Natural killer cell treated with Interleukin-12 subunit alpha and Interleukin-12 subunit beta and Interleukin-15 and Interleukin-18, amount 100 ng/mL, for 72 hours (primary cell): ENCODE measurements around the gene ASB8. TPM values are rescaled to one million over a fixed set of nuclear protein-coding genes. Genes with fewer than 3 reads are reported as not detected.

Experiments used
- ATAC-seq, 2 donors: fragments of 150-1000 bp; cut with Tn5 transposase in 1 of 2; sonication (Bioruptor Pico), chemical (Tn5 transposase) in 1 of 2; 2 replicates each; pipeline ENCODE4 v1.10.0; 2021
- DNase-seq: peaks from one replicate; pipeline ENCODE4 v3.0.0; 2022; ENCODE audit warnings: low spot score
- H3K27ac Mint-ChIP-seq, 2 donors: 1 replicate in 1 of 2; 2 replicates in 1 of 2; pipeline ENCODE4 v1.8.0; 2022; ENCODE audit warnings: mixed read lengths in 2 of 2, mild to moderate bottlenecking in 1 of 2, moderate library complexity in 1 of 2
- H3K27me3 Mint-ChIP-seq, 2 donors: 1 replicate in 1 of 2; 2 replicates in 1 of 2; pipeline ENCODE4 v1.8.0; 2022; ENCODE audit warnings: mixed read lengths in 2 of 2
- H3K36me3 Mint-ChIP-seq: one replicate; pipeline ENCODE4 v1.8.0; 2022; ENCODE audit warnings: mixed read lengths
- H3K4me1 Mint-ChIP-seq, 2 donors: 1 replicate in 1 of 2; 2 replicates in 1 of 2; pipeline ENCODE4 v1.8.0; 2022; ENCODE audit warnings: low read depth in 2 of 2, mixed read lengths in 2 of 2, mild to moderate bottlenecking in 1 of 2
- H3K4me3 Mint-ChIP-seq: one replicate; pipeline ENCODE4 v1.8.0; 2022; ENCODE audit warnings: mixed read lengths
- H3K9me3 Mint-ChIP-seq: 2 replicates; pipeline ENCODE4 v1.8.0; 2022; ENCODE audit warnings: mixed read lengths
- total RNA-seq, 2 donors: library from RNA; stranded (reverse); gene quantifications; one replicate each; pipeline ENCODE4 v1.2.3, GENCODE V29; 2022

The ASB8 gene
- total RNA-seq, 2 donors from 2014 or later = 35.9 to 48.1 TPM

- Mint-ChIP-seq H3K9me3 (no peaks in the 10 kb centered on the region), H3K4me3 (no peak overlapping the region), H3K27ac (no peak overlapping the region), H3K36me3 (no peaks in the 10 kb centered on the region), H3K4me1 (no peaks in the 10 kb centered on the region), H3K27me3 (peaks cover 23 to 37% of the 10 kb centered on the region in 2 donors)
- ATAC-seq (no peak), DNase-seq (no peak)
Measured at GRCh38 chr12:48191096-48191495, 33.8 kb upstream of the ASB8 start.

GRCh38 chr12:48189331-48190125 lies 32.2 kb upstream of the ASB8 start:
- H3K27me3 Mint-ChIP-seq = peaks cover 37 to 45% of the 10 kb centered on the region in 2 donors
- no peaks in the 10 kb centered on the region for H3K9me3 Mint-ChIP-seq
- no peaks in the 10 kb centered on the region for H3K36me3 Mint-ChIP-seq
- H3K27ac Mint-ChIP-seq = no peak overlapping the region
- peaks cover 0 to 4% of the 10 kb centered on the region in 2 donors for H3K4me1 Mint-ChIP-seq
- ATAC-seq (peak; percentile 72 to 81), DNase-seq (peak; percentile 85)
- no peak overlapping the region for H3K4me3 Mint-ChIP-seq

- ATAC-seq = no peak
- H3K27me3 Mint-ChIP-seq = peaks cover 30 to 33% of the 10 kb centered on the region in 2 donors
- no peak overlapping the region for H3K4me3 Mint-ChIP-seq
- DNase-seq = no peak
- H3K9me3 Mint-ChIP-seq = no peaks in the 10 kb centered on the region
- H3K4me1 Mint-ChIP-seq = peaks cover 0 to 9% of the 10 kb centered on the region in 2 donors
- no peaks in the 10 kb centered on the region for H3K36me3 Mint-ChIP-seq
- no peak overlapping the region for H3K27ac Mint-ChIP-seq
Measured at GRCh38 chr12:48187916-48188695, 30.8 kb upstream of the ASB8 start.

DNA sequence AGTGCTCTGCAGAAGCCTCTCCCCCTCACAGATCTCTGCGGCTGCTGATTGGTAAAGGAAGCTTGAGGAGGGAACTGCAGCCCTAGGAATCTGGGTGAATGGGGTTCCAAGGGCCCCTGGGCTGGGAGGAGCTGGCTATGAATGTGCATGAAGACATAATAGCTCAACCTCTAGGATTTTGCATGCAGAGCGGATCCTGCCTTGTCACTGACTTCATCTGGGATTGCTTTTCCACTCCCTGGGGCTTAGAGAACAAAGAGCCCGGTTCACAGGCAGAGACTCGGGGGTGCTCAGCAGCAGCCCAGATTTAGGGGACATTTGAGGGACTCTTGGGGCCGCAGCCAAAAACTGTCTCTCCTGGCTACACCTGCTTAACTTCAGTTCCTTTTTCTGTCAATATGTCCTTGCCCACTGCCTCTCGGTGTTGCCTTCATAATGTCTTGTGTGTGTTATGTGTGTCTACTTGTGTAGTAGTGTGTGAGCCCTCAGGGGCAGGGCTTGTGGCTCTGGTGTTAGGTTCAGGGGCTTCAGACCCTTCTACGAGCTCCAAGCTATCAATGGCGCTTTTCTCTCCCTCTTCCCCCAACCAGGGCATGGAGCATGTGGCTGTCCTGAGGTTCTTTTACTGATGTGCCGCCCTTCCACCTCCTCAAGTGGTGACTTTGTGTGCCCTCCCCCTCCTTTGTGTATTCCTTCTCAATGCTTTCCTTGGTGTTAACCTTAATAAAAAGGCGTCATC lies 28.0 kb upstream of the ASB8 start:
- ATAC-seq (no peak), DNase-seq (no peak)
- Mint-ChIP-seq H3K27me3 (peaks cover 36 to 45% of the 10 kb centered on the region in 2 donors), H3K4me1 (peaks cover 5 to 15% of the 10 kb centered on the region in 2 donors), H3K27ac (no peak overlapping the region), H3K36me3 (no peaks in the 10 kb centered on the region), H3K9me3 (no peaks in the 10 kb centered on the region), H3K4me3 (peak overlapping the region; percentile 11)

- peaks cover 35 to 48% of the 10 kb centered on the region in 2 donors for H3K27me3 Mint-ChIP-seq
- no peak for DNase-seq
- ATAC-seq = no peak
- no peak overlapping the region for H3K27ac Mint-ChIP-seq
- peak overlapping the region; percentile 90 for H3K4me3 Mint-ChIP-seq
- no peaks in the 10 kb centered on the region for H3K9me3 Mint-ChIP-seq
- H3K36me3 Mint-ChIP-seq = no peaks in the 10 kb centered on the region
- H3K4me1 Mint-ChIP-seq = peaks cover 5 to 15% of the 10 kb centered on the region in 2 donors
Measured at GRCh38 chr12:48184549-48184922, 27.2 kb upstream of the ASB8 start.

DNA sequence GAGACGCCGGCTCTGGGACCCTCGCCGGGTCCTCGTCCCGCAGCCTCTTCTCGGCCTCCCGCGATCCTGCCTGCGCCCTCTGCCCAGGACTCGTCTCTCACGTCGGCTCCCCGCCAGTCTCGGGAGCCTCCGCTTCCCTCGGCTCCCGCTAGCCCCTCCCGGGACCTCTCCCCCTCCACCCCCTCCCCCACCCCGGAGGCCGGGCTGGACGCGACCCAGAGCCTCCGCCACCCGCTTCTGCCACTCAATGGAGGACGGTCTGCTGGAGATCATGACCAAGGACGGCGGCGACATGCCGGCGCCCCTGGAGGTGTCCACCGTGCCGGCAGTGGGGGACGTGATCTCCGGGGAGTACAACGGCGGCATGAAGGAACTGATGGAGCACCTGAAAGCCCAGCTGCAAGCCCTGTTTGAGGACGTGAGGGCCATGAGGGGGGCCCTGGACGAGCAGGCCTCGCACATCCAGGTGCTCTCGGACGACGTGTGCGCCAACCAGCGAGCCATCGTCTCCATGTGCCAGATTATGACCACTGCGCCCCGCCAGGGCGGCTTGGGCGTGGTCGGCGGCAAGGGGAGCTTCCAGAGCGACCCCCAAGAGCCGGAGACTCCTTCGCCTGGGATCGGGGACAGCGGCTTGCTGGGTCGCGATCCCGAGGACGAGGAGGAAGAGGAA lies 26.7 kb upstream of the ASB8 start:
- H3K27ac Mint-ChIP-seq = no peak overlapping the region
- no peaks in the 10 kb centered on the region for H3K9me3 Mint-ChIP-seq
- DNase-seq (no peak), ATAC-seq (peak; percentile 2 to 22)
- H3K36me3 Mint-ChIP-seq = no peaks in the 10 kb centered on the region
- H3K4me1 Mint-ChIP-seq = peaks cover 5 to 15% of the 10 kb centered on the region in 2 donors
- H3K27me3 Mint-ChIP-seq = peaks cover 38 to 53% of the 10 kb centered on the region in 2 donors
- peak overlapping the region; percentile 90 for H3K4me3 Mint-ChIP-seq

GRCh38 chr12:48183091-48183875 lies 26.0 kb upstream of the ASB8 start, which contains the start of gene CCDC184:
TSS of gene CCDC184 (plus strand) at chr12:48183644. CDS start at chr12:48184123, 479 bp downstream.
- Mint-ChIP-seq H3K9me3 (no peaks in the 10 kb centered on the region), H3K4me1 (peaks cover 5 to 15% of the 10 kb centered on the region in 2 donors), H3K27me3 (peaks cover 41 to 60% of the 10 kb centered on the region in 2 donors), H3K4me3 (peak within 1 kb of the TSS; percentile 90), H3K27ac (peak within 1 kb of the TSS in 1 of 2 donors; percentile 36), H3K36me3 (no peaks in the 10 kb centered on the region)
- DNase-seq = peak; percentile 83
- peak; percentile 85 to 87 for ATAC-seq

GRCh38 chr12:48182631-48183030 lies 25.3 kb upstream of the ASB8 start:
- Mint-ChIP-seq H3K4me3 (peak overlapping the region; percentile 90), H3K27ac (peak overlapping the region in 1 of 2 donors; percentile 36), H3K4me1 (peaks cover 5 to 15% of the 10 kb centered on the region in 2 donors), H3K36me3 (no peaks in the 10 kb centered on the region), H3K27me3 (peaks cover 39 to 62% of the 10 kb centered on the region in 2 donors), H3K9me3 (no peaks in the 10 kb centered on the region)
- ATAC-seq (no peak), DNase-seq (no peak)

DNA sequence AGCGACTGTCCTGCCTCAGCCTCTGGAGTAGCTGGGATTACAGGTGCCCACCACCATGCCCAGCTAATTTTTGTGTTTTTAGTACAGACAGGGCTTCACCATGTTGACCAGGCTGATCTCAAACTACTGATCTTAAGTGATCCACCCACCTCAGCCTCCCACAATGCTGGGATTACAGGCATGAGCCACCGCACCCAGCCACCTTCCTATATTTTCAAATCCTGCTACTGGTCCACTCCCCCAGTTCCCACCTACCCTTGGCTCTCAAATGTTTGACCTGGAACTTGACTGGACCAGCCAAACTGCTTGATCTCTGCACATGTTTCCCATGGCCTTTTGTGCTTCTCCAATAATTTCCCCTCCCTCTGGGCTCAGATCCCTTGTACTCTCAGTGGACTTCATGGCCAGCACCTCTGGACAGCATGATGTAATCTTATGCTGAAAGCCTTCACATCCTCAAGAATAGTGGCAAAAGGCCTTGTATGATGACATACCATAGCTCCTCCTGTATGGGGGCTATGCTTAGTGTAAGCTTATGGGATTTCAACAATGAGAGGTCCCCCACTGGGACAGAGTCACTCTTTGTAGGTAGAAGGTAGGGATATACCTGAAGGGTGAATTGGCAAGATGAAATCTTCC lies 23.7 kb upstream of the ASB8 start:
- no peak for DNase-seq
- no peak overlapping the region for H3K4me3 Mint-ChIP-seq
- no peaks in the 10 kb centered on the region for H3K9me3 Mint-ChIP-seq
- H3K4me1 Mint-ChIP-seq = peaks cover 13 to 15% of the 10 kb centered on the region in 2 donors
- no peaks in the 10 kb centered on the region for H3K36me3 Mint-ChIP-seq
- H3K27me3 Mint-ChIP-seq = peaks cover 35 to 63% of the 10 kb centered on the region in 2 donors
- H3K27ac Mint-ChIP-seq = no peak overlapping the region
- ATAC-seq = no peak

- Mint-ChIP-seq H3K27ac (no peak overlapping the region), H3K9me3 (no peaks in the 10 kb centered on the region), H3K36me3 (no peaks in the 10 kb centered on the region), H3K4me1 (peaks cover 10 to 18% of the 10 kb centered on the region in 2 donors), H3K27me3 (peaks cover 30 to 57% of the 10 kb centered on the region in 2 donors), H3K4me3 (no peak overlapping the region)
- no peak for ATAC-seq
- DNase-seq = no peak
Measured at GRCh38 chr12:48180424-48180823, 23.1 kb upstream of the ASB8 start.

GRCh38 chr12:48179466-48179865 lies 22.2 kb upstream of the ASB8 start:
- ATAC-seq (no peak), DNase-seq (no peak)
- H3K9me3 Mint-ChIP-seq = no peaks in the 10 kb centered on the region
- no peak overlapping the region for H3K27ac Mint-ChIP-seq
- peaks cover 21 to 48% of the 10 kb centered on the region in 2 donors for H3K27me3 Mint-ChIP-seq
- no peaks in the 10 kb centered on the region for H3K36me3 Mint-ChIP-seq
- peaks cover 10 to 19% of the 10 kb centered on the region in 2 donors for H3K4me1 Mint-ChIP-seq
- no peak overlapping the region for H3K4me3 Mint-ChIP-seq

DNA sequence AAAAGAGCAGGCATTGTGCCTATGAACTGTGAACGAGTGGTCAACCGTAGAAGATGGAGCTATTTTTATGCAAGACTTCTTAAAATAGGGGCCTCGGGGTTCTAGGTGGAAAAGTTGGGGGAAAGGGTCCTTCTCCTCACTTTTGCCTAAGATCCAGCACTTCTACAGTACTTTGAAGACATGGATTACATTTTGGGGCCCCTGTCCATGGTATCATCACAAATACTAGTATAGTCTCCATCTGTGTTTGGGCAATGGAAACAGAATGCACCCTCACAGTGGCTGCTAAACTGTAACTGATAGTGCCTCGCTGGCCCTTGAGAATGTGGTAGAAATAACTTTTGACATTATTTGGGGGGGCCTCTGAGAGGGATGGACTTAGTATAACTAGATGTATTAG lies 20.7 kb upstream of the ASB8 start:
- ATAC-seq = no peak
- Mint-ChIP-seq H3K27ac (no peak overlapping the region), H3K4me3 (no peak overlapping the region), H3K9me3 (no peaks in the 10 kb centered on the region), H3K4me1 (peaks cover 5 to 19% of the 10 kb centered on the region in 2 donors), H3K27me3 (peaks cover 21 to 45% of the 10 kb centered on the region in 2 donors), H3K36me3 (no peaks in the 10 kb centered on the region)
- no peak for DNase-seq
